Stomach (tissue), 4 donors: ENCODE measurements around the gene TBPL1.

Experiments used
- CTCF ChIP-seq, 7 experiments: fragments of 450-650 bp in 4 of 7; fragments of 200-600 bp in 3 of 7; sonication (generic) in 3 of 7; IDR thresholded peaks; one replicate each; pipeline ENCODE4 v1.5.1; 2016 to 2019; ENCODE audit warnings: antibody characterized with exemption in 7 of 7, control low read depth in 2 of 7, mild to moderate bottlenecking in 1 of 7
- EP300 ChIP-seq: sonication (generic); formaldehyde crosslinking; IDR thresholded peaks from one replicate; pipeline ENCODE4 v1.6.1; 2017; ENCODE audit warnings: antibody characterized with exemption
- POLR2A ChIP-seq, 4 donors: fragments of 450-650 bp; IDR thresholded peaks; one replicate each; pipeline ENCODE4 v1.6.1; 2016; ENCODE audit warnings: antibody characterized with exemption in 4 of 4, control low read depth in 2 of 4, mild to moderate bottlenecking in 1 of 4, moderate library complexity in 1 of 4
- POLR2AphosphoS5 ChIP-seq, 3 donors: sonication (generic); formaldehyde crosslinking; IDR thresholded peaks; one replicate each; pipeline ENCODE4 v1.6.1; 2016; ENCODE audit warnings: antibody characterized with exemption in 3 of 3

- TF ChIP-seq EP300 (no peak), CTCF (IDR thresholded peaks at IDR 0.05) (no peak), POLR2AphosphoS5 (IDR thresholded peaks at IDR 0.05) (no peak), POLR2A (IDR thresholded peaks at IDR 0.05) (no peak)
Observed at GRCh38 chr6:133918208-133918930, 34.7 kb upstream of the TBPL1 start.
